ENCODE measurements around the gene DCTN5.

DCTN5 gene

GRCh38 chr16:23689442-23690187 lies 48.3 kb downstream of the DCTN5 start:
- Histone ChIP-seq H3K27me3 (no peaks in the 10 kb centered on the region), H3K4me3 (ENCODE audit: low read depth, low read length) (no peak overlapping the region), H3K9me3 (no peaks in the 10 kb centered on the region), H3K36me3 (peaks cover 71% of the 10 kb centered on the region), H3K4me1 (no peaks in the 10 kb centered on the region)
- no peak for DNase-seq
- TF ChIP-seq CTCF (IDR thresholded peaks at IDR 0.05; ENCODE audit: low read depth, low read length): no peak

DNA sequence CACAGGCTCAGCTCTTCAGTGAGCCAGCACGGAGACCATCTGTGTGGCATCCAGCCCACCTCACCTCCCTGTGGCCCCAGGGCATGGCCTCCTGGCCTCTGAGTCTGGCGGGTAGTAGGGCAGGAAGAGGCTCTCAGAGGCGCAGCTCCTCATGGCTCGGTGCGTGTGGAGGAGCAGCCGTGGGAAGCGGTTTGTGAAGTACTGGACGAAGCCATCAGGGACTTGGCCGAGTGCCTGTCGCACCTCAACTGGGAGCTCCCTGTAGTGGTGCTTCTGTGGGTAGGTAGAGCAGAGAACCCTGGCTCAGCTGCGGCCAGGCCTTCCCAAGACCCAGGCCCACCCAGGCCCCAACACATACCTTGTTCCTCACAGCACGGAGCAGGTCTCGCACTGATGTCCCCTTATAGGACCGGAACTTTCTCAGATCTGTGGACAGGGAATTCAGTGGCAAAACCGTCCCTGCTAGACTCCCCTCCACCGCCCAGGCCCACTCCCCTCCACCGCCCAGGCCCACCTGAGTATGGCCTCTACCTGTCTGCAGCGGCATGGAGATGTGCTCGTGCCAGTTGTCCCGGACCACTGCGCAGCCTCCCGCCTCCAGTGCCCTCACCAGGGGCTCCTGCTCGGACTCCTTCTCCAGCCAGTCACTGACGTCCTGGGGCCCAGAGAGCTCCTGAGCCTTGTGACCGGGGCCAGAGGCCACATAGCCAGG lies 49.7 kb downstream of the DCTN5 start:
- no peak for DNase-seq
- H3K9me3 ChIP-seq: no peaks in the 10 kb centered on the region
- no peaks in the 10 kb centered on the region for H3K4me1 ChIP-seq
- no peak overlapping the region for H3K4me3 ChIP-seq (ENCODE audit: low read depth, low read length)
- no peak for TF ChIP-seq CTCF (IDR thresholded peaks at IDR 0.05; ENCODE audit: low read depth, low read length)
- no peaks in the 10 kb centered on the region for H3K27me3 ChIP-seq
- peaks cover 63% of the 10 kb centered on the region for H3K36me3 ChIP-seq

GRCh38 chr16:23691483-23692189 lies 50.4 kb downstream of the DCTN5 start:
- H3K4me1 ChIP-seq: no peaks in the 10 kb centered on the region
- no peaks in the 10 kb centered on the region for H3K27me3 ChIP-seq
- no peak for TF ChIP-seq CTCF (IDR thresholded peaks at IDR 0.05; ENCODE audit: low read depth, low read length)
- peaks cover 57% of the 10 kb centered on the region for H3K36me3 ChIP-seq
- H3K4me3 ChIP-seq (ENCODE audit: low read depth, low read length): no peak overlapping the region
- no peaks in the 10 kb centered on the region for H3K9me3 ChIP-seq
- no peak for DNase-seq

- no peak overlapping the region for H3K4me3 ChIP-seq (ENCODE audit: low read depth, low read length)
- H3K36me3 ChIP-seq: peaks cover 51% of the 10 kb centered on the region
- TF ChIP-seq CTCF (IDR thresholded peaks at IDR 0.05; ENCODE audit: low read depth, low read length): no peak
- H3K4me1 ChIP-seq: no peaks in the 10 kb centered on the region
- H3K9me3 ChIP-seq: no peaks in the 10 kb centered on the region
- no peaks in the 10 kb centered on the region for H3K27me3 ChIP-seq
- no peak for DNase-seq
Observed at GRCh38 chr16:23692190-23692837, 51.0 kb downstream of the DCTN5 start.

DNA sequence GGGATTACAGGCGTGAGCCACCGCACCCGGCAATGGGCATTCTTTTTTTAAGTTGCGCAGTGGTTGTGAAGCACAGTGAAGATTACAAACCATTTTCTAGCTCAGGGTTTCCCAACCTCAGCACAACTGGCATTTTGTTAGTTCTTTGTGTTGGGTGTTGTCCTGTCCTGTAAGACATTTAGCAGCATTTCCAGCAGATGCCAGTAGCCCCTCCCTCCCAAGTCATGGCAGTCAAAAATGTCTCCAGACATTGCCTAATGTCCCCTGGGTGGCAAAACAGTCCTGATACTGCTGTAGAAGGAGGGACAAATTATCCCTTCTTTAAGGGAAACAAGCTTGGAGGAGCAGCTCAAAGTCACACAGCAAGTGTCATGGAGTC lies 53.0 kb downstream of the DCTN5 start:
- Histone ChIP-seq H3K4me1 (no peaks in the 10 kb centered on the region), H3K4me3 (ENCODE audit: low read depth, low read length) (no peak overlapping the region), H3K9me3 (no peaks in the 10 kb centered on the region), H3K36me3 (peaks cover 31% of the 10 kb centered on the region), H3K27me3 (no peaks in the 10 kb centered on the region)
- TF ChIP-seq CTCF (IDR thresholded peaks at IDR 0.05; ENCODE audit: low read depth, low read length): no peak
- DNase-seq: no peak
